H1 (cell line): ENCODE results near the gene SMIM32. TPM values are rescaled to one million over a fixed set of nuclear protein-coding genes. Genes with fewer than 3 reads are reported as not detected.
A peak's percentile ranks its signal among the peaks of the same experiment; 100 is the strongest.

Experiments
- CTCF ChIA-PET: fragments of 300-600 bp; sonication (Branson Sonifier 250); formaldehyde crosslinking; loops from one replicate; lab custom pipeline; 2021; ENCODE audit not compliant: partially characterized antibody; lab: Charles Lee
- POLR2A ChIA-PET: fragments of 300-600 bp; sonication (Branson Sonifier 250); formaldehyde crosslinking; loops from one replicate; lab custom pipeline; 2021; ENCODE audit warnings: inconsistent platforms; ENCODE audit not compliant: partially characterized antibody; lab: Charles Lee
- DNase-seq, 2 experiments: peaks; one replicate each; pipeline versions ENCODE4 v3.0.0 to v3.0.0-alpha.2; 2010 to 2022; ENCODE audit warnings: low spot score in 2 of 2, low read depth in 1 of 2, mixed read lengths in 1 of 2
- FAIRE-seq: peaks from 2 replicates; lab custom pipeline; 2011; peaks lifted over from hg19 to GRCh38; lab: Jason Lieb, UNC
- H2AFZ ChIP-seq: 2 replicates; pipeline ENCODE4 v1.8.1; 2012; ENCODE audit warnings: low read length, inconsistent platforms
- H2AK5ac ChIP-seq: 2 replicates; pipeline ENCODE4 v1.6.1; 2013; ENCODE audit warnings: low read depth, low read length
- H2BK120ac ChIP-seq: replicated peaks from 2 replicates; pipeline ENCODE3; 2013; ENCODE audit warnings: low read depth, low read length, inconsistent platforms
- H2BK12ac ChIP-seq: 2 replicates; pipeline ENCODE4 v1.6.1; 2013; ENCODE audit warnings: low read depth, low read length
- H2BK15ac ChIP-seq: 2 replicates; pipeline ENCODE4 v1.6.1; 2013; ENCODE audit warnings: low read length
- H2BK20ac ChIP-seq: 2 replicates; pipeline ENCODE4 v1.6.1; 2013; ENCODE audit warnings: low read length
- H2BK5ac ChIP-seq: 2 replicates; pipeline ENCODE4 v1.6.1; 2013; ENCODE audit warnings: low read depth, low read length
- H3K14ac ChIP-seq: 2 replicates; pipeline ENCODE4 v1.6.1; 2013; ENCODE audit warnings: inconsistent platforms; ENCODE audit not compliant: insufficient read length
- H3K18ac ChIP-seq: 2 replicates; pipeline ENCODE4 v1.6.1; 2013; ENCODE audit warnings: low read length; ENCODE audit errors: extremely low read depth
- H3K23ac ChIP-seq: 2 replicates; pipeline ENCODE4 v1.6.1; 2013; ENCODE audit warnings: inconsistent platforms; ENCODE audit not compliant: insufficient read length
- H3K23me2 ChIP-seq: 2 replicates; pipeline ENCODE4 v1.6.1; 2013; ENCODE audit warnings: low read depth, low read length
- H3K27ac ChIP-seq: 2 replicates; pipeline ENCODE4 v1.6.1; 2011; ENCODE audit warnings: low read depth, low read length, inconsistent platforms
- H3K27me3 ChIP-seq, 4 experiments: replicated peaks in 1 of 4; 1 replicate in 1 of 4; 2 replicates in 3 of 4; pipeline versions ENCODE4 v1.6.1 to v1.8.1; 2011 to 2013; ENCODE audit warnings: low read length in 3 of 4, mild to moderate bottlenecking in 3 of 4, inconsistent platforms in 2 of 4, mixed read lengths in 2 of 4, moderate library complexity in 1 of 4; ENCODE audit not compliant: control insufficient read depth in 3 of 4, insufficient read depth in 3 of 4; ENCODE audit errors: extremely low read depth in 1 of 4
- H3K36me3 ChIP-seq, 4 experiments: 2 replicates each; pipeline versions ENCODE4 v1.6.1 to v1.8.1; 2011 to 2013; ENCODE audit warnings: mild to moderate bottlenecking in 4 of 4, low read length in 3 of 4, moderate library complexity in 2 of 4, control low read depth in 1 of 4, inconsistent platforms in 1 of 4; ENCODE audit not compliant: insufficient read depth in 4 of 4, control insufficient read depth in 2 of 4
- H3K4ac ChIP-seq: replicated peaks from 2 replicates; pipeline ENCODE3; 2013; ENCODE audit warnings: low read length, low read depth, mixed read lengths, inconsistent platforms; ENCODE audit not compliant: insufficient read length
- H3K4me1 ChIP-seq, 4 experiments: replicated peaks in 1 of 4; 1 replicate in 1 of 4; 2 replicates in 3 of 4; pipeline versions ENCODE4 v1.6.1 to v1.8.1; 2011 to 2013; ENCODE audit warnings: low read length in 3 of 4, inconsistent platforms in 2 of 4, mixed read lengths in 1 of 4; ENCODE audit not compliant: insufficient read depth in 4 of 4, control insufficient read depth in 3 of 4
- H3K4me2 ChIP-seq, 2 experiments: 2 replicates each; pipeline versions ENCODE4 v1.6.1 to v1.8.1; 2011 to 2013; ENCODE audit warnings: low read depth in 2 of 2, low read length in 2 of 2, control low read depth in 1 of 2, inconsistent platforms in 1 of 2, mild to moderate bottlenecking in 1 of 2; ENCODE audit not compliant: insufficient read depth in 1 of 2
- H3K4me3 ChIP-seq, 4 experiments: fragments of 200-600, 300-600 bp in 1 of 4; sonication (generic), shearing (Covaris generic), sonication (Bioruptor Twin) in 1 of 4; 2 replicates each; pipeline versions ENCODE4 v1.5.1 to v1.8.1; 2011 to 2016; ENCODE audit warnings: low read length in 4 of 4, low read depth in 3 of 4, control low read depth in 2 of 4, inconsistent platforms in 2 of 4, mild to moderate bottlenecking in 2 of 4, mixed read lengths in 1 of 4, moderate library complexity in 1 of 4; ENCODE audit not compliant: insufficient read depth in 2 of 4; ENCODE audit errors: extremely low read depth in 1 of 4
- H3K56ac ChIP-seq: replicated peaks from 2 replicates; pipeline ENCODE3; 2013; ENCODE audit warnings: low read depth, mild to moderate bottlenecking, mixed read lengths, low read length, inconsistent platforms; ENCODE audit not compliant: insufficient read length
- H3K79me1 ChIP-seq: 2 replicates; pipeline ENCODE4 v1.6.1; 2013; ENCODE audit warnings: low read depth, low read length, control low read depth
- H3K79me2 ChIP-seq, 2 experiments: 2 replicates each; pipeline versions ENCODE4 v1.6.1 to v1.8.1; 2012 to 2013; ENCODE audit warnings: low read length in 2 of 2, mild to moderate bottlenecking in 2 of 2, inconsistent platforms in 1 of 2; ENCODE audit not compliant: insufficient read depth in 2 of 2, control insufficient read depth in 1 of 2
- H3K9ac ChIP-seq, 4 experiments: replicated peaks in 1 of 4; 1 replicate in 1 of 4; 2 replicates in 3 of 4; pipeline versions ENCODE4 v1.6.1 to v1.8.1; 2011 to 2013; ENCODE audit warnings: low read depth in 3 of 4, low read length in 3 of 4, control low read depth in 2 of 4, mild to moderate bottlenecking in 2 of 4, moderate library complexity in 2 of 4, inconsistent platforms in 1 of 4; ENCODE audit errors: extremely low read depth in 1 of 4
- H3K9me3 ChIP-seq, 2 experiments: 2 replicates each; pipeline versions ENCODE4 v1.6.1 to v1.8.1; 2012 to 2013; ENCODE audit warnings: mild to moderate bottlenecking in 2 of 2, moderate library complexity in 2 of 2, control low read depth in 1 of 2, inconsistent platforms in 1 of 2, low read depth in 1 of 2, low read length in 1 of 2, mixed read lengths in 1 of 2; ENCODE audit not compliant: insufficient read depth in 2 of 2
- H4K20me1 ChIP-seq, 2 experiments: replicated peaks in 1 of 2; 2 replicates each; pipeline versions ENCODE3 to v1.8.1; 2011 to 2013; ENCODE audit warnings: inconsistent platforms in 2 of 2, low read length in 2 of 2, mild to moderate bottlenecking in 1 of 2; ENCODE audit not compliant: insufficient read depth in 2 of 2, control insufficient read depth in 1 of 2
- H4K5ac ChIP-seq: 2 replicates; pipeline ENCODE4 v1.6.1; 2013; ENCODE audit warnings: low read length, low read depth, mixed read lengths, inconsistent platforms; ENCODE audit not compliant: insufficient read length
- H4K8ac ChIP-seq: 2 replicates; pipeline ENCODE4 v1.8.0; 2013; ENCODE audit warnings: mild to moderate bottlenecking, moderate library complexity, low read length, inconsistent platforms; ENCODE audit not compliant: insufficient read depth; ENCODE audit errors: extremely low read depth
- H4K91ac ChIP-seq: replicated peaks from 2 replicates; pipeline ENCODE3; 2013; ENCODE audit warnings: low read length, mixed read lengths, inconsistent platforms; ENCODE audit not compliant: insufficient read length
- CHD1 ChIP-seq: IDR thresholded peaks from 2 replicates; pipeline ENCODE4 v1.6.1; 2012; ENCODE audit warnings: low read depth, low read length, improper control_type of control experiment
- EGR1 ChIP-seq: IDR thresholded peaks from 2 replicates; pipeline ENCODE4 v1.6.1; 2011; ENCODE audit warnings: low read depth, low read length, borderline replicate concordance
- EZH2 ChIP-seq: fragments of 200-600 bp; sonication (generic); IDR thresholded peaks from 2 replicates; pipeline ENCODE4 v1.7.1; 2012; ENCODE audit warnings: low read depth, mild to moderate bottlenecking, moderate library complexity, low read length, inconsistent platforms; ENCODE audit not compliant: severe bottlenecking
- JUND ChIP-seq: IDR thresholded peaks from 2 replicates; pipeline ENCODE4 v1.6.1; 2011; ENCODE audit warnings: mild to moderate bottlenecking, improper control_type of control experiment, low read length
- KDM4A ChIP-seq: IDR thresholded peaks from one replicate; pipeline ENCODE4 v1.7.1; 2012; ENCODE audit warnings: low read depth, mild to moderate bottlenecking, moderate library complexity, low read length, inconsistent platforms; ENCODE audit not compliant: severe bottlenecking
- POLR2A ChIP-seq, 2 experiments: IDR thresholded peaks; 1 replicate in 1 of 2; 2 replicates in 1 of 2; pipeline ENCODE4 v1.6.1; 2011; ENCODE audit warnings: low read depth in 2 of 2, low read length in 2 of 2, mild to moderate bottlenecking in 2 of 2; ENCODE audit errors: control extremely low read depth in 1 of 2
- RFX5 ChIP-seq: IDR thresholded peaks from 2 replicates; pipeline ENCODE4 v1.6.1; 2011; ENCODE audit warnings: low read depth, low read length, improper control_type of control experiment, borderline replicate concordance
- RXRA ChIP-seq: IDR thresholded peaks from 2 replicates; pipeline ENCODE4 v1.6.1; 2011; ENCODE audit warnings: low read depth, mild to moderate bottlenecking, low read length, moderate library complexity; ENCODE audit not compliant: insufficient read depth
- WGBS, 2 experiments: shearing (Covaris generic) in 1 of 2; methylation state at CpG; one replicate each; pipeline versions ENCODE4 v1.1.6 to v1.1.7; 2013 to 2015; ENCODE audit warnings: low lambda C conversion rate in 2 of 2, mixed read lengths in 2 of 2, inconsistent platforms in 1 of 2, low coverage in 1 of 2, missing lambda C conversion rate in 1 of 2; ENCODE audit not compliant: insufficient replicate concordance in 2 of 2, insufficient coverage in 1 of 2, insufficient read length in 1 of 2; ENCODE audit errors: extremely low coverage in 1 of 2, missing lambda C conversion rate in 1 of 2; 5-methylcytosine and 5-hydroxymethylcytosine counted together
- long read RNA-seq, 2 experiments: library from RNA in 1 of 2; library from capped mRNA in 1 of 2; stranded (forward); transcript quantifications; one replicate each; pipeline ENCODE4 v2.0.0, GENCODE V29; 2021; ENCODE audit warnings: inconsistent platforms in 1 of 2
- polyA minus RNA-seq, 3 experiments: library from RNA; depleted of rRNA, polyadenylated mRNA; stranded (reverse); fragments of >200 nt; gene quantifications; 1 replicate in 2 of 3; 2 replicates in 1 of 3; pipeline ENCODE4 v1.2.3, GENCODE V29; 2011
- polyA plus RNA-seq, 7 experiments: library from polyadenylated mRNA; depleted of rRNA in 3 of 7; stranded (reverse) in 5 of 7; unstranded in 2 of 7; fragments of >200 nt in 5 of 7; fragments of 200-250 nt in 2 of 7; gene quantifications; 1 replicate in 5 of 7; 2 replicates in 1 of 7; 4 replicates in 1 of 7; pipeline versions ENCODE4 v1.2.1 to v1.2.3, GENCODE V29; 2011 to 2013; ENCODE audit warnings: missing spikeins in 2 of 7, mixed read lengths in 2 of 7
- total RNA-seq: library from RNA; stranded (reverse); fragmentation: NEBNext Ultra II Directional; extraction: Animal tissue kit (Norgen Biotek cat#: 25700); gene quantifications from 2 replicates; pipeline ENCODE4 v1.2.1, GENCODE V29; 2021
- TF ChIP-seq, protein P1 (sequence below): IDR thresholded peaks from 2 replicates; pipeline ENCODE4 v1.6.1; 2012; ENCODE audit warnings: inconsistent platforms

SMIM32 gene
- total RNA-seq, result 0.22 TPM in 1 of 2 replicates, not detected in the other
- 0.09 and 0.14 TPM in 2 replicates for polyA plus RNA-seq (2011; rRNA removed)
- 0.17 TPM for polyA plus RNA-seq (2011; cell fraction: cytosol; rRNA removed)
- 0.09 TPM for polyA plus RNA-seq (2011; cell fraction: nucleus; rRNA removed)
- 0.11 TPM in 1 of 4 replicates, not detected in the others for polyA plus RNA-seq (2012, experiment 1 of 2)
- polyA plus RNA-seq (2012, experiment 2 of 2), result 0.20 TPM
- polyA plus RNA-seq (2013, experiment 1 of 2), result 0.06 TPM
- 0.06 TPM for polyA plus RNA-seq (2013, experiment 2 of 2)
- not detected in 2 replicates for polyA minus RNA-seq (2011; rRNA and poly(A)+ RNA removed)
- polyA minus RNA-seq (2011; cell fraction: cytosol; rRNA and poly(A)+ RNA removed), result not detected
- not detected for polyA minus RNA-seq (2011; cell fraction: nucleus; rRNA and poly(A)+ RNA removed)
- long read RNA-seq, experiment 1, partial matches to known transcripts, result 0 of 1 reads
- long read RNA-seq, experiment 1, other reads (novel, unspliced or antisense), result 0 of 1 reads
- long read RNA-seq, experiment 2, result 0 reads

DNA sequence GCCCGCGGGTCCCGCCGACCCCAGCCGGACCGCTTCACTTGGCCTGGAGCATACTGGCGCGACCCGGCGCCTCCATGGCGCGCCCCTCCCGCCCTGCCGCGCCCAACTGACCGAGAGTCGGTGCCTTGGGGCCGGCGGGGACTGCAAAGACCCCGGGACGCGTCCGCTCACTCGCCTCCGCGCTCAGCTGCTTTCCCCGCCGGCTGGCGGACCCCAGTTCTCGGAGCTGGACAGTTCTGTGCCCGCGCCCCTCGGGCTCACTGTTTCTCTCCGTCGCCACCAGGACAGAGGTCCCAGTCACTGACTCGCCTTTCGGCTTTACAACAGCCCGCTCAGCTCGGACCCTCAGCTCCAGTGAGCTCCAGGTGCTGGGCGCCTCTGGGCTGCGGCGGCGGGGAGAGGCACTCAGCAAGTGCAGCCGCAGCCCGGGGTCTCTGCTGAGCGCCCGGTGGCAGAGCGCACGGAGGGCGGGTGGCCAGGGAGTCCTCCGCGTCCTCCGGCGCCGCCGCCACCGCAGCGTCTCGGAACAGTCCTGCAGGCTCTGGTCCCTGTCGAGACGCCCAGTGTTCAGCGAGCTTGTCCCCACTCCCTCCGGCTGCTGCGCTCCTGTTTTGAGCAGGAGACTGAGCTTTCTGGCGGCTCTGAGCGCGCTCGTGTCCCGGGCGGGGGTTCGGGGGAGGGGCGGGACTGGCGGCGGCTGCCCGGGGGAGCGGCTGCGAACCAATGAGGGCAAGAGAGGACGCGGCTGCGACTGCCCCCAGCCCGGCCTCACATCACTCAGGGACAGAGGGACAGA lies at the start of gene SMIM32:
Gene SMIM32, minus strand, starts transcription at position 637 of the 796 bp plus-strand sequence. CDS start 638 bp downstream, outside the sequence.
- H3K9me3 ChIP-seq, result no peaks in the 10 kb centered on the region
- peak within 1 kb of the TSS; percentile 51 to 72 (median 63) for H3K4me3 ChIP-seq
- H2BK12ac ChIP-seq, result no peak within 1 kb of the TSS
- H3K18ac ChIP-seq, result peak within 1 kb of the TSS; percentile 32
- H3K79me2 ChIP-seq, result no peaks in the 10 kb centered on the region
- H3K79me1 ChIP-seq, result no peaks in the 10 kb centered on the region
- no peak within 1 kb of the TSS for H4K91ac ChIP-seq
- no peak within 1 kb of the TSS for H3K23ac ChIP-seq
- H2BK15ac ChIP-seq, result no peak within 1 kb of the TSS
- no peak within 1 kb of the TSS for H3K4ac ChIP-seq
- no peak within 1 kb of the TSS for H2BK120ac ChIP-seq
- H3K27me3 ChIP-seq, result peaks cover 48 to 81% (median 71%) of the 10 kb centered on the region in 4 experiments
- peak within 1 kb of the TSS in 2 of 4 experiments; percentile 19 to 36; a peak in 4 of 7 replicates for H3K9ac ChIP-seq
- H3K36me3 ChIP-seq, result peaks cover 0 to 2% (median under 1%) of the 10 kb centered on the region in 4 experiments; a peak in 4 of 8 replicates
- no peak within 1 kb of the TSS for H2AK5ac ChIP-seq
- no peak for FAIRE-seq
- H3K4me2 ChIP-seq, result peak within 1 kb of the TSS; percentile 82 to 99
- peaks cover 12 to 27% of the 10 kb centered on the region in 2 experiments for H4K20me1 ChIP-seq
- H3K4me1 ChIP-seq, result peaks cover 0 to 16% (median 7%) of the 10 kb centered on the region in 4 experiments; a peak in 6 of 7 replicates
- ChIA-PET POLR2A (interaction anchor here (2.2 to 2.4 kb wide), 3 partner anchors 10 to 59 kb away, joined by 6 to 9 read pairs (median 8); partner anchors contain the start of gene SMAD5), CTCF (interaction anchor here (1.3 to 7.1 kb wide), 6 partner anchors 9 to 45 kb away, joined by 3 to 66 read pairs (median 5); no protein-coding TSS in a partner anchor)
- H4K8ac ChIP-seq, result peak within 1 kb of the TSS; percentile 7; the same call in 1 of the 2 replicates
- DNase-seq, result peak in 1 of 2 experiments; percentile 72
- no peak within 1 kb of the TSS for H2AFZ ChIP-seq
- no peak within 1 kb of the TSS for H2BK20ac ChIP-seq
- no peak within 1 kb of the TSS for H2BK5ac ChIP-seq
- H3K23me2 ChIP-seq, result peaks cover 17% of the 10 kb centered on the region
- no peak within 1 kb of the TSS for H3K14ac ChIP-seq
- WGBS, 2 experiments, result 3% methylated on average over 73 of the region's 81 CpGs; no CpG with 5 or more reads in 1 of the 2 experiments
- no peak within 1 kb of the TSS for H4K5ac ChIP-seq
- no peak within 1 kb of the TSS for H3K27ac ChIP-seq
- no peak within 1 kb of the TSS for H3K56ac ChIP-seq
- TF ChIP-seq, protein P1, sequence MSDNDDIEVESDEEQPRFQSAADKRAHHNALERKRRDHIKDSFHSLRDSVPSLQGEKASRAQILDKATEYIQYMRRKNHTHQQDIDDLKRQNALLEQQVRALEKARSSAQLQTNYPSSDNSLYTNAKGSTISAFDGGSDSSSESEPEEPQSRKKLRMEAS, result no peak
- TF ChIP-seq JUND (no peak), CHD1 (no peak), KDM4A (peak; percentile 38), RFX5 (no peak), RXRA (no peak), EGR1 (no peak), POLR2A (IDR thresholded peaks at IDR 0.05; ENCODE audit: control extremely low read depth in 1 of 2, low read depth in 2 of 2, low read length in 2 of 2) (no peak), EZH2 (peak; percentile 74)
